Measurements from ENCODE around the gene COP1. TPM values are rescaled to one million over a fixed set of nuclear protein-coding genes. Genes with fewer than 3 reads are reported as not detected.

Gene COP1
- total RNA-seq, 4 donors from 2014 or later = 81.1 to 82.6 (median 81.5) TPM

GRCh38 chr1:175904808-175905207, 302.3 kb downstream of the COP1 start:
- no peak for TF ChIP-seq CTCF (IDR thresholded peaks at IDR 0.05; ENCODE audit: low read depth)

GRCh38 chr1:175902281-175902680, 304.8 kb downstream of the COP1 start:
- TF ChIP-seq CTCF (IDR thresholded peaks at IDR 0.05; ENCODE audit: low read depth) = no peak

GRCh38 chr1:175901076-175901836, 305.8 kb downstream of the COP1 start:
- TF ChIP-seq CTCF (IDR thresholded peaks at IDR 0.05; ENCODE audit: low read depth) = no peak

GRCh38 chr1:175900171-175900570, 306.9 kb downstream of the COP1 start:
- TF ChIP-seq CTCF (IDR thresholded peaks at IDR 0.05; ENCODE audit: low read depth) = no peak

GRCh38 chr1:175895966-175896365, 311.1 kb downstream of the COP1 start:
- no peak for TF ChIP-seq CTCF (IDR thresholded peaks at IDR 0.05; ENCODE audit: low read depth)

Small RNAs within 50 kb of the gene (small RNA-seq; reads per million reads assigned to genes)
- not detected for gene RF00066
- not detected for gene RNU2-12P
- 1.3 reads per million, percentile 13 among the genes with 10 or more reads in this experiment for gene RPS29P5
- 7.3 reads per million, percentile 85 among the genes with 10 or more reads in this experiment for gene SCARNA3

All from subcutaneous adipose tissue (tissue), 4 donors.